ENCODE data around the gene MBD4.

- TF ChIP-seq CTCF (IDR thresholded peaks at IDR 0.05): no peak
- no peak for TF ChIP-seq EP300 (IDR thresholded peaks at IDR 0.05)
- TF ChIP-seq POLR2AphosphoS5 (IDR thresholded peaks at IDR 0.05): peak; percentile 90 to 93
- TF ChIP-seq POLR2A (IDR thresholded peaks at IDR 0.05; ENCODE audit: low read depth): peak; percentile 83
Measured at GRCh38 chr3:129439817-129440617, at the start of gene MBD4, which contains the start of gene IFT122.
